Medulla oblongata (tissue), 1 donor: Measurements from ENCODE around the gene GJB5.
A peak's percentile ranks its signal among the peaks of the same experiment; 100 is the strongest.

Experiments
- DNase-seq: peaks from one replicate; pipeline ENCODE4 v3.0.0-alpha.2; 2015; ENCODE audit errors: extremely low spot score

The GJB5 gene

DNA sequence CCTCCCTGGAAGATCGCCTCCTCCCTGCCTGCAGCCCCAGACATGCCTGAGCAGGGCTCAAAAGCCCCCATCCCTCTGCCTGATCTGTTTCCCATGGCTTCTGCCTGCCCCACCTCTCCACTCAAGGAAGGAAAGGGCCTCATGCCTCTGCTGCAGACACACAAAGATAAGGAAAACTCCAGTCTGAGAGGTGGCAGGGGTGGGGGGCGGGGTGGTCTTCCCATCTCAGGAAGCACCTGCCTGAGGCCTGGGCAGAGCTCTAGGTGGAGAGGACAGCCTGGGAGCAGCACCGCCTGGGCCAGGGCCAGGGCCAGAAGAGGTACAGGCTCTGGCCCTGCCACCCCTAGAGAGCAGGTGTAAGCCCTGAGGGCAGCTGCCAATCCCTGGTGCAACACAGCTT is 22.1 kb downstream of the GJB5 start:
- DNase-seq = no peak

DNA sequence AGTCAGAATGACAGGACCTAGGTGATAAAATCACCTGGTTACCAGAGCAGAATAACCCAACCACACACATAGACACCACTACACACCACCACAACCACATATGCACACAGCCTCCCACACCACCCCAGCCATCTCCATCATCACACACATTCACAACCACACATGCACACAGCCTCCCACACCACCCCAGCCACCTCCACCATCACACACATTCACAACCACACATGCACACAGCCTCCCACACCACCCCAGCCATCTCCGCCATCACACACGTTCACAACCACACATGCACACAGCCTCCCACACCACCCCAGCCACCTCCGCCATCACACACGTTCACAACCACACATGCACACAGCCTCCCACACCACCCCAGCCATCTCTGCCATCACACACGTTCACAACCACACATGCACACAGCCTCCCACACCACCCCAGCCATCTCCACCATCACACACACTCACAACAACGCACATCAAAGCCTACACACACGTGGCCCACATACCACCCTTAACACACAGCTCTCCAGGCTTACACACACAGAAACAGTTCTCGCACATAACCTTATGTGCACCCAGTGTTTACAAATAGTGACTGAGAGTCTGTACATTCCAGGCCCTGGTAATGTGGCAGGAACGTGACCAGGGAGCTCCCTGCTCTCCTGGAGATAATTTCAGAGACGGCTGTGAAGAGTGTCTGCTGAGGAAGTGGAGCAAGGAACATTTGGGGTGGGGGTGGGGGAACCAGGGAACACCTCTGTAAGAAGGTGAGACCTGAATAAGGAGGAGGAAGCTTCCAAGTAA is 22.9 kb downstream of the GJB5 start:
- DNase-seq = no peak

DNA sequence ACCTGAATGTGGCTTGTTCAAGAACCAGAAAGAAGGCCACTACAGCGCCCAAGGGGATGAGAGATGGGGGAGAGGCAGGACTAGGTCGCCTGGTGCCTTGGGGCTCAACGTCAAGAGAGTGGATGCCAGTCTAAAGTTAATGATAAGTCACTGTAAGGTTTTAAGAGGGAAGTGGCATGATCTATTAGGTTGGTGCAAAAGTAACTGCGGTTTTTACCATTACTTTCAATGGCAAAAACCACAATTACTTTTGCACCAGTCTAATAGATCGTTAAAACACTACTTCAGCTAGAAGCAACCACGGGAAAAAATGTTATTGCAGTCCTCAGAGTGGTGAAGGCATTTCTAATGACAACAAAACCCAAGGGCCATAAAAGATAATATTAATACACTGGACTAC is 23.5 kb downstream of the GJB5 start:
- DNase-seq = no peak

DNA sequence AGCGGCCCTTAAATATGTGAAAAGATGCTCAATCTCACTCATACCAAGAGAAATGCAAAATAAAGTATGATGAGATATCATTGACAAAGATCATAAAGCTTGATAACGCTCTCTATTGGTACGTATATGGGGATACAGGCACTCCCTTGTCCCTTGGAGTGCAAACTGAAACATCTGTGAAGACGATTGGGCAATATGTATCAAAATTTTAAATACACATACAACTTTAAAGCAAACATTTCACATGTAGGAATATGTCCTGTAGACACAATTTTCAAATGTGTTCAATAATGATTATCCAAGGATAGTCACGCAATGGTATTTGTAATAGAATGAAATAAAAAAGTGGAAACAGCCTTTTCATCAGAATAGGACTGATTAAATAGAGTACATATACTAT is 24.2 kb downstream of the GJB5 start:
- DNase-seq = no peak

DNA sequence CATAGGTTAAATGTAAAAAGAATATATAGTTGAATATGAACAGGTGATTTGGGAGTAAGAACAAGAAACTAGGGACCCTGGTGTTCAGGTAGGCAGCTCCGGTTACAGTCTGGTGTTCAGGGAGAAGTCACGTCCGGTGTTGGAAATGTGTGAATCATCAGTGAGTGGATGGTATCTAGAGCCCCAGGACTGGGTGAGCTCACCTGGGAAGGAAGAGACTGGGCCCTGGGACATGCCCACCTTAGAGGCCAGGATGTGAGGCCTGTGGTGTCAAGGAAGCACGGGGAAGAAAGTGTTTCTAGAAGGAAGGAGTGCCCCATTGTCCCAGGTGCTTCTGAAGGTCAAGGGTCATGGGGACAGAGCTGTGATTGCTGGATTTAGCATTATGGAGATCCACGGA is 24.7 kb downstream of the GJB5 start:
- no peak for DNase-seq

DNA sequence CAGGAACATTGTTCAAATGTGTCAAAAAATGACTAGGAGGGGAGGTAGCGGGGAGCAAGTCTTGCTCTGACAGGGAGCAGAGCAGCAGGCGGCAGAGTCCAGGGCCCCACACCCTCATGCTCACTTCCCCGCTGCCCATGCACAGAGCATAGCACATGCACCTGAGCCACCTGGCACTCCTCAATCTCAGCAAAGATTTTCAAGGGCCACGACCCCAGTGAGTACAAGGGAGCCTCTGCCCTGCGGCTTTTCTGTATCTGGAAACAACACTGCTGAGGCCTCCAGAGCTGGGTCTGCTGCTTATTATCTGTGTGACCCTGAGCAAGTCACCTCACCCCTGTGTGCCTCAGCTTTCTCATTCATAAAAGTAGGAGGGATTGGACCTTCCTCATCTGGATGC is 25.1 kb downstream of the GJB5 start:
- no peak for DNase-seq

DNA sequence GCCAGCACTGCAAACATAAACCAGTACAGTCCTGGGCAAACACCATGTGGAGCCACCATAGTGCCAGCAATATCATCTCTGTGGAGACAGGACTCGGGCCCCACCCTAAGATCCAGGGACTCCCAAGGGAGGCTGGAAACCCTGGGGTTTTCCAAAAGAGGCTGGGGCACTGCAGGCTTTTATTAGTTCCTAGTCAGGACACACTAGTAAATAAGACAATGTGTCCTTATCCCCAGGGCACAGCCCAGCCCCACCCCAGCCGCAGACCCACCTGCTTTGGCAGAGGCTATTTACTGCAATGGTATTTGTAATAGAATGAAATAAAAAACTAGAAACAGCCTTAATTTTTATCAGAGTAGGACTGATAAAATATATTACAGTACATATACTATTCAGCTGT is 25.7 kb downstream of the GJB5 start:
- DNase-seq = no peak

DNA sequence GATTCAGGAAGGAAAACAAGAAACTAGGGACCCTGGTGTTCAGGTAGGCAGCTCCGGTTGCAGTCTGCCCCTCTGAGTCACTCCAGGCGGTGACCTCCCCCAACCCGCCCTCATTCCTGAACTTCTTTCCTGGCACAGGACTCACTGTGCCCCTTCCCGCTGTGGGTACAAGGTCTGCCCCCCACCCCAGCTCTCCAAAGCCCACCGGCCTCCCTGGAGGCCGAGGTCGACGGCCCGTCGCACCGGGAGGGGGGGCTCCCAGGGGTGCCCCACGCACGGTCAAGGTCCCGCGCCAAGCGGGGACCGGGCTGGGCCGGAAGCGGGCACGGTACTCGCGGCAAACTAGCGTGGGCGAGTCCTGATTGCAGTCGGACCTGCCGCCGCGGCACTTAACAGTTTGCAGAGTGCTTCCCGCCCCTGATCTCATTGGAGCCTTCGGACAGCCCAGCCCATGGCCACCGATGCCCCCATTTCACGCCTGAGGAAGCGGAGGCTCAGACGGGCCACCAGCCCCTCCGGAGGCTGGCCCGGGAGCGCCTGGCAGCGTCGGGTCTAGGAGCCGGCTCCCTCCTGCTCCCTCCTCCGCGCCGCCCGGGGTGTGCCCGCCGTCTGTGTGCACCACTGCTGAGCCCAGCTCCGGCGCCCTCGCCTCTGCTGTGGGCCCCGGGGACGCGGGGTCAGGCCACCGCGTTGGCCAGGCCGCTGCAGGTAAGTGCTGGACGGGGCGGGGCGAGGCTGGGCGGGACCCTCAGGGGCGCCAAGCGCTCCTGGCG is 26.4 kb downstream of the GJB5 start, which contains the start of gene GJB3:
Gene GJB3, plus strand, starts transcription at position 144 of the 773 bp plus-strand sequence. CDS start 3,549 bp downstream, outside the sequence.
- DNase-seq = no peak

DNA sequence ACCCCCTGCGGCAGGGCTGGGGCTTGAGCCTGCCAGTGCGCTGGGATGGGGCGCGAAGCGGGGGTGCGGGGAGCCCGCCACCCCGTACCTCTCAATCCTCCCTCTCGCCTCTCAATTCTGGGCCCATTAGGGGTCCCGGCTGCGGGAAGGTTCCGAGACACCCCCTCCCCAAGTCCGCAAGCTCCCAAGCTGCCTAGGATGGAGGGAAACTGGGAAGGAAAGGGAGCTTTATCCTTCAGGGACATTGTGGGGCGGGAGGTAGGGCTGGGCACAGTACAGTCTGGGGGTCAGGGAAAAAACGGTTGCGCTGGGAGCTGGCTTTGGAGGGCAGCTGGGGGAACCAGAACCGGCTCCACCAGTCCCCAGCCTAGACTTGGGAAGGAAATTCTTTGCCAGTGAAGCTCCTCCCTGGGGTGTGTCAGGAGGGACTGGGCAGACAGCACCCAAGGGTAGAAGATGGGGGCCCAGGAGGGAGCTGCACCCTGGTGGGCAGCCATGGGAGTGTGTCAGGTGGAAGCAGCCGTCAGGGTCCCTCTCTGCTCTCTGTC is 27.1 kb downstream of the GJB5 start:
- DNase-seq = no peak

DNA sequence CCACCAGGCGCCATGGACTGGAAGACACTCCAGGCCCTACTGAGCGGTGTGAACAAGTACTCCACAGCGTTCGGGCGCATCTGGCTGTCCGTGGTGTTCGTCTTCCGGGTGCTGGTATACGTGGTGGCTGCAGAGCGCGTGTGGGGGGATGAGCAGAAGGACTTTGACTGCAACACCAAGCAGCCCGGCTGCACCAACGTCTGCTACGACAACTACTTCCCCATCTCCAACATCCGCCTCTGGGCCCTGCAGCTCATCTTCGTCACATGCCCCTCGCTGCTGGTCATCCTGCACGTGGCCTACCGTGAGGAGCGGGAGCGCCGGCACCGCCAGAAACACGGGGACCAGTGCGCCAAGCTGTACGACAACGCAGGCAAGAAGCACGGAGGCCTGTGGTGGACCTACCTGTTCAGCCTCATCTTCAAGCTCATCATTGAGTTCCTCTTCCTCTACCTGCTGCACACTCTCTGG is 29.9 kb downstream of the GJB5 start:
- no peak for DNase-seq

DNA sequence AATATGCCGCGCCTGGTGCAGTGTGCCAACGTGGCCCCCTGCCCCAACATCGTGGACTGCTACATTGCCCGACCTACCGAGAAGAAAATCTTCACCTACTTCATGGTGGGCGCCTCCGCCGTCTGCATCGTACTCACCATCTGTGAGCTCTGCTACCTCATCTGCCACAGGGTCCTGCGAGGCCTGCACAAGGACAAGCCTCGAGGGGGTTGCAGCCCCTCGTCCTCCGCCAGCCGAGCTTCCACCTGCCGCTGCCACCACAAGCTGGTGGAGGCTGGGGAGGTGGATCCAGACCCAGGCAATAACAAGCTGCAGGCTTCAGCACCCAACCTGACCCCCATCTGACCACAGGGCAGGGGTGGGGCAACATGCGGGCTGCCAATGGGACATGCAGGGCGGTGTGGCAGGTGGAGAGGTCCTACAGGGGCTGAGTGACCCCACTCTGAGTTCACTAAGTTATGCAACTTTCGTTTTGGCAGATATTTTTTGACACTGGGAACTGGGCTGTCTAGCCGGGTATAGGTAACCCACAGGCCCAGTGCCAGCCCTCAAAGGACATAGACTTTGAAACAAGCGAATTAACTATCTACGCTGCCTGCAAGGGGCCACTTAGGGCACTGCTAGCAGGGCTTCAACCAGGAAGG is 30.5 kb downstream of the GJB5 start:
- DNase-seq = no peak

DNA sequence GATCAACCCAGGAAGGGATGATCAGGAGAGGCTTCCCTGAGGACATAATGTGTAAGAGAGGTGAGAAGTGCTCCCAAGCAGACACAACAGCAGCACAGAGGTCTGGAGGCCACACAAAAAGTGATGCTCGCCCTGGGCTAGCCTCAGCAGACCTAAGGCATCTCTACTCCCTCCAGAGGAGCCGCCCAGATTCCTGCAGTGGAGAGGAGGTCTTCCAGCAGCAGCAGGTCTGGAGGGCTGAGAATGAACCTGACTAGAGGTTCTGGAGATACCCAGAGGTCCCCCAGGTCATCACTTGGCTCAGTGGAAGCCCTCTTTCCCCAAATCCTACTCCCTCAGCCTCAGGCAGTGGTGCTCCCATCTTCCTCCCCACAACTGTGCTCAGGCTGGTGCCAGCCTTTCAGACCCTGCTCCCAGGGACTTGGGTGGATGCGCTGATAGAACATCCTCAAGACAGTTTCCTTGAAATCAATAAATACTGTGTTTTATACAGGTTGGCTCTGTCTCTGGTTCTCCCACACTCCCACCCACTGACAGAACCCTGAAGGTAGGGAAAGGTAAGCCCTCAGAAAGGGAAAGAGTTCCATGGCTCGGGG is 31.1 kb downstream of the GJB5 start:
- DNase-seq = no peak

DNA sequence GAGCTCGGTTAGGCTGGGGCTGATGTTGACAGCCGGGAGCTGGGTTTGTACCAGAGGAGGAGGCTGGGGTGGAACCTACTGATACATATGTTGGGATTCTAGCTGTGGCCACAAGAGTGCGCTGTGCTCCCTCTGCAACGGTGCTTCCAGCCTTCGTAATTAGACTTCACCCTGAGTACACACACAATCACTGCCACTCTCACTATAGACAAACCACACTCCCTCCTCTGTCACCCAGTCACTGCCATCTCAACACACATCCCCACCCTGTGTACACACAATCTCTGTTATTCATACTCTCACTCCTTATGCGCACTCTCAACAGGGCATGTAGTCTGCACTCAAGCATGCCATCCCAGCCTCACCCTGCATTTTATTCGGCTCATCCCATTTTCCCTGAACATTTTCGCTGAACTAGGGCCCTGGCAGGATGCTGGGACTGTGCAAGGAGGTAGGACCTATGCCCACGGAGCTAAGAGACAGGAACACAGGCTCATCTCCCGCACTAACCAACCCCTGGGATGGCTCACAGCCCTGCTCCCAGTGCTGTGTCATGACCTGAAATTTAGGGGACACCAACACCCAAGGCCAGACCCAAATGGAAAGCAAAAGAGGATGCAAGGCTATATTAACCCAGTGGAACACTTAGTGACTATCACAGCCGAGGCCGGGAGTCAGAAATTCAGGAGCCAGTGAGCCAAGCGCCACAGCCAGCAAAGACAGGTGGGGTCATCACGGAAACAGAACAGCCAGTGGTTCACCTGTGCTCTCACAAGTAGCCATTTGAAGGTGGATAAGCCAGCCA is 31.9 kb downstream of the GJB5 start:
- DNase-seq = peak; percentile 84

DNA sequence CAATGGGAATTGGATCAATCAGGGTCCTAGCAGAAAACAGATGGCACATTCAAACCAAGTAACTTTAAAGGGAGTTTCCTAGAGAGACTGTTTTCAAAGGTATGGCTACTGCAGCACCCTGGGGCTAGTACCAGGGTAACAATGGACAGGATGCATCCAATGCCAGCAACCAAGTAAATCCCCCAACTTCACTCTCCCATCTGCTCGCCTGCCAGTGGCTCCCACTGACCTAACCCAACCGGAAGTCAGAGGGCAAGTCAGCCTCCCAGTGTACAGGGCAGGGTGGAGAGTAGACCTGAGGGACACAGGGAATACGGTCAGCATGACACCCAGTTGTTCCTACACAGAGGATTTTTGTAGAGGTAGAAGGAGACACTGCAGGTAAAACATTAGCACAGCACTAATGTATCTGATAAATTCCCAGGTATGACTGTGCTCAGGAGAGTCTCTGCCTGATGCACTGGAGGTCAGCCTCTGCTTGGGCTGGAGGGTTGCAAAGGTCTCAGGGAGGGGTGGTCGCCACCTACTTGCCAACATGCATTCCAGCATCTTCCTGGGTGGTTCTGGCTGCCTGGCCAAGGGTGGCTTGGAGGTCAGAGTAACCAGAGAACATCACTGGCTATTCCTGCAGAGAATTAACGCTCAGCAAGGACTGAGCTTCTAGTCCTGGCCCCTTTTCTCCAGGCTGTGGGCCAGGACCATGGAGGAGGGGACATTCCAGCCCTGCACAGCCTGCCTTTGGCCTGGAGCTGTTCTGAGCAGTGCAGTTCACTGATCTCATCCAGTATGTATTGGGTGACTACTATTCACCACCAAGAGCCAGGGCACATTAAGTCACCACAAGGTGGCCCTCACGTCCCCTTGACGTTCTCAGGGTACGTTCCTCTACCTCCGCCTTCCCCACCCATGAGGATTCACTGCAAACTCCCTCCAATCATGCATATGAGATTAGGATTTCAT is 32.9 kb downstream of the GJB5 start:
- DNase-seq = no peak

DNA sequence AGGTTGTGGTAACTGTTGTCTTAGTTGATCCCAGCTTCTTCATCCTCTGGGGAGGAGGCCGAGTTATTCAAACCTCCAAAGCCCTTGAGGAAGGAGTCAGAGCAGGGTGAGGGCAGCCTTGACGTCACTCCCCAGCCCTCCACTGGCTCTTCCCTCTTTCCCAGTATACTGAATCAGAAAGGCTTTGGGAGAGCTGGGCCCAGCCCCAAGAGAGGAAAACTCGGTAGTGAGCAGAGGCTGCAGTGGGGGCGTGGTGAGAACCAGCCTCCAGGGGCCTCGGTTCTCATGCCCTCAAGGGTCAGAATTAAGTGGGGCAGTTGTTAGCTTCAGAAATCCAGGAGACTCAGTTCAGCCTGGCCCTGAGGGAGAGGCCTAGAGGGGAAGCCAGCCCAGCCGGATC is 36.1 kb downstream of the GJB5 start:
- DNase-seq = no peak

DNA sequence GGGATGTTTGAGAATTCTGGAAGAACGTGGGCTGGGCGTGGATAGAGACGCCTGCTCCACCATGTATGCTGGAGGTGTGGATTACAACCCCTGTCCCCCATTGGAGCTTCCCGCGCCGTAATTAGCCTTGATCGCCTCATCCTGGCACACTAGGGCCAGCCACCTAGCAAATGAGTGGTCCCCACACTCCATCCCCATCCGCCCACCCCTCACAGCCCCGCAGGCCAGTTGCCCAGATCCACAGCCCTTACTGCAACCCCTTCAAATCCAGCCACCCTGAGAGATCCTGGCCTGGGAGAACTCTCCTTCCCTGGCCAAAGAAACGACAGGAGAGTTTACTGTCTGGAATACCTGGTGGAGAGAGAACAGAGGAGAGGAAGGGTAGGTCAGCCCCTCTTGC is 37.6 kb downstream of the GJB5 start:
- no peak for DNase-seq

DNA sequence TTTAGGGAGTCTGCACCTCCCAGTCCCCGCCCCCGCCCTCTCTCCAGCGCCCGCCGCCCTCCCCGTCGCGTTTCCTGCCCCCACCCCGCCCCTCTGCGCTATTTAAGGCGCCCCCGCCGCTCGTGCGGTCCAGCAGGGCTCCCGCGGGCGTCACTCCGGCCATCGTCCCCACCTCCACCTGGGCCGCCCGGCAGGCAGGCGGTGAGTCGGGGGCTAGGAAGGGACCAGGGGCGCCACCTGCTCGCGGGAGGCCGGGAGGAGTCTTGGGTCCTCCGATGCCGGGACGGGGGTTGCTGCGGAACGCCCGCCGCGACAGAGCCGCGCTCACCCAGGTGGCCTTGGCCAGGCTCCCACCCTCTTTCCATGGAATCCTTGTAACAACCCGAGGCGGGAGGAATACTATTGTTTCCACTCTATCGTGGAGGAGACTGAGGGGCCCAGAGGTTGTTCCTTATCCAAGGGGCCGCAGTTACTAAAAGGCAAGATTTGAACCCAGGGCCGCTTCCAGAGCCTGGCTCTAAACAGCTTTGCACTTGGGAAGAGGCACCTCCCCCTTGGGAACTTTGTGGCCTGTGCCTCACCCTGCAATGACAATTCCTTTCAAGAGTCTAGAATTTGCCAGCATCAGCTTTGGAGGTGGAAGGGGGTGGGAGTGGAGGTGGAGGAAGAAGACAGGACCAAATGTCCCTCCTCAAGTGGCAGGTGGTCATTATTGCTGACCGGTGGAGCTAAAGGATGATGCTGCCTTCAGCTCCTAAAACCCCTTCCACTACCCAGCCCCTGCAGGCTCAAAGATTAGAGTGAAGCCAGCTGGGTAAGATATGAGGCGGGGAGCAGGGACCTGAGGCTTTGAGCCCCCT is 38.3 kb downstream of the GJB5 start, which contains the start of gene GJA4:
Gene GJA4, plus strand, starts transcription at position 132 of the 860 bp plus-strand sequence. CDS start 1,215 bp downstream, outside the sequence.
- DNase-seq = no peak

DNA sequence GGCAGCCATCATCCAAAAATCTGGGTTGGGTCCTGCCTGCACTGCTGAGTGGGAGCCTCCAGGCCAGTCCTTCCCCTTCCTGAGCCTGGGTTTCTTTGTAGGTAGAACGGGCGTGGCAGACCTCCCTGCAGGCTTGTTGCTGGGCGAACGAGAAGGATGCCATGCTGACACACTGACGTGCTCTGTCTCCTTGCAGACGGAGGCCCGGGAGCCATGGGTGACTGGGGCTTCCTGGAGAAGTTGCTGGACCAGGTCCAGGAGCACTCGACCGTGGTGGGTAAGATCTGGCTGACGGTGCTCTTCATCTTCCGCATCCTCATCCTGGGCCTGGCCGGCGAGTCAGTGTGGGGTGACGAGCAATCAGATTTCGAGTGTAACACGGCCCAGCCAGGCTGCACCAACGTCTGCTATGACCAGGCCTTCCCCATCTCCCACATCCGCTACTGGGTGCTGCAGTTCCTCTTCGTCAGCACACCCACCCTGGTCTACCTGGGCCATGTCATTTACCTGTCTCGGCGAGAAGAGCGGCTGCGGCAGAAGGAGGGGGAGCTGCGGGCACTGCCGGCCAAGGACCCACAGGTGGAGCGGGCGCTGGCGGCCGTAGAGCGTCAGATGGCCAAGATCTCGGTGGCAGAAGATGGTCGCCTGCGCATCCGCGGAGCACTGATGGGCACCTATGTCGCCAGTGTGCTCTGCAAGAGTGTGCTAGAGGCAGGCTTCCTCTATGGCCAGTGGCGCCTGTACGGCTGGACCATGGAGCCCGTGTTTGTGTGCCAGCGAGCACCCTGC is 39.3 kb downstream of the GJB5 start:
- no peak for DNase-seq
